IPS-NIHi11 (cell line): Measurements from ENCODE around the gene IDE.
"Not testable (repeated sequence)": the region's sequence is repeated elsewhere in the genome, so short reads cannot be mapped to it uniquely, and the experiment has no call there.

Experiments used
- DNase-seq: peaks from one replicate; pipeline ENCODE4 v3.0.0; 2012; ENCODE audit warnings: mixed read lengths, low spot score

IDE gene

GRCh38 chr10:92573798-92574547 is at the start of gene IDE:
TSS of gene IDE (minus strand) at chr10:92574093. CDS start at chr10:92574019, 74 bp downstream.
- DNase-seq: peak; percentile 97

- DNase-seq: no peak
Observed at GRCh38 chr10:92619368-92619767, 45.5 kb upstream of the IDE start.

GRCh38 chr10:92615515-92615914 is 41.6 kb upstream of the IDE start:
- DNase-seq: no peak

GRCh38 chr10:92604841-92605240 is 30.9 kb upstream of the IDE start:
- DNase-seq: no peak

- DNase-seq: no peak
Observed at GRCh38 chr10:92598321-92598720, 24.4 kb upstream of the IDE start.

- DNase-seq: no peak
Observed at GRCh38 chr10:92595505-92595904, 21.6 kb upstream of the IDE start.

GRCh38 chr10:92593619-92594588 is 20.0 kb upstream of the IDE start:
- no peak for DNase-seq

- DNase-seq: peak; percentile 91
Observed at GRCh38 chr10:92592761-92593618, 19.1 kb upstream of the IDE start, which contains the start of gene KIF11. TSS of gene KIF11 (plus strand) at chr10:92593130. CDS start at chr10:92593376, 246 bp downstream.

GRCh38 chr10:92591550-92592022 is 17.7 kb upstream of the IDE start:
- DNase-seq: peak; percentile 88

- DNase-seq: peak; percentile 47
Observed at GRCh38 chr10:92590623-92591549, 17.0 kb upstream of the IDE start.

- not testable (repeated sequence) for DNase-seq
Observed at GRCh38 chr10:92582347-92582746, 8.5 kb upstream of the IDE start.

- no peak for DNase-seq
Observed at GRCh38 chr10:92575961-92576360, 2.1 kb upstream of the IDE start.

GRCh38 chr10:92574548-92575261 is 812 bp upstream of the IDE start:
- peak; percentile 27 for DNase-seq

GRCh38 chr10:92573091-92573797 is 649 bp downstream of the IDE start:
- DNase-seq: peak; percentile 27

GRCh38 chr10:92572362-92573090 is 1.4 kb downstream of the IDE start:
- DNase-seq: peak; percentile 12

GRCh38 chr10:92571649-92572048 is 2.2 kb downstream of the IDE start:
- no peak for DNase-seq

- not testable (repeated sequence) for DNase-seq
Observed at GRCh38 chr10:92569663-92570062, 4.2 kb downstream of the IDE start.

GRCh38 chr10:92569071-92569470 is 4.8 kb downstream of the IDE start:
- no peak for DNase-seq
